Fibroblast of skin of left quadriceps (primary cell): ENCODE measurements around the gene THEMIS.

ENCODE experiments used
- DNase-seq, 2 experiments: peaks; one replicate each; pipeline ENCODE4 v3.0.0-alpha.2; 2013; ENCODE audit warnings: low read depth in 2 of 2

THEMIS gene

DNA sequence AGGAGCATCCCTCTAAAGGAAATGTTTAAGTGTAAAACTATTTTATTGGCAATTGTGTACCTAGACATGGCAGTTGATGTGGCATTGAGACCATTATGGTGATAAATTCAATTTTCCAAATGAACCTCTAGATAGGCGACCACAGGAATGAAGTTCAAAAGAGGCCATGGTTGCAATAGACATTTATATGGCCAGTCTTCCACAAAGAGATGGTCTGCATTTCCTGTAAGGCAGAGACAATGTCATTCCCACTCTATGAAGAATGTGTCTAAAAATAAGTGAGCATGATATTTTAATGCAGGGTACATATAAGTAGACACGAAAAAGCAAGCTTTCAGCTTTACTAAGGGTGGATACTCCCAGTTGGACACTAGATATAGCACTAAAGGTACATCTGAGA, 40.9 kb downstream of the THEMIS start:
- DNase-seq, result no peak

DNA sequence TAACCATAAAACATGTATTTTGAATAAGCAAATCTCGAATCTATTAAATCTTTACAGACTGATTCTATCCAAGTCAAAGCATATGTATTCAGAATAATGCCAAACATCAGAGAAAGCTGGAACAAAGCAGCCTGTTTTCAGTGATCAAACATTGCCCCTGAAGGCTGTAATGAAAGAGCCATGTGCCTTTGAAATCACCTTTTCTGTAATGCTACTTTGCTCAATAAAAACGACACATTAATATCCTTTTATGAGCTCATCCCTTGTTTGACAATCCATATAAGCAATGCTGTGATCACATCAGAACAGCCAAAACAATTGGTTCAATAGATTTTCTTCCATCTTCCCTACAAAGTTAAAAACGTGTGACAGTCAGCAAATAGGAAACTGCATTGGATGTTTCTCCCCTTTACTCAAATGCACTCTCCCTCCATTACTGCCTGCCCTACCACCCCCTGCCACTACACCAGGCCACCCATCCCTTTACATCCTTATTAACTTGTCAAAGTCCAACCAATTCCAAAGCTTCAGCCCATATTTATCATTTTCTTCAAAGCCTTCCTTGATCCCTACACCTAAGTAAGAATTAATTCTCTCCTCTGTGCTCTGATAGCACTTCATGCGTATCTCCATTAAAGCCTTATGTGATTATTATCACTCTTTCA, 42.0 kb downstream of the THEMIS start:
- DNase-seq, result no peak

DNA sequence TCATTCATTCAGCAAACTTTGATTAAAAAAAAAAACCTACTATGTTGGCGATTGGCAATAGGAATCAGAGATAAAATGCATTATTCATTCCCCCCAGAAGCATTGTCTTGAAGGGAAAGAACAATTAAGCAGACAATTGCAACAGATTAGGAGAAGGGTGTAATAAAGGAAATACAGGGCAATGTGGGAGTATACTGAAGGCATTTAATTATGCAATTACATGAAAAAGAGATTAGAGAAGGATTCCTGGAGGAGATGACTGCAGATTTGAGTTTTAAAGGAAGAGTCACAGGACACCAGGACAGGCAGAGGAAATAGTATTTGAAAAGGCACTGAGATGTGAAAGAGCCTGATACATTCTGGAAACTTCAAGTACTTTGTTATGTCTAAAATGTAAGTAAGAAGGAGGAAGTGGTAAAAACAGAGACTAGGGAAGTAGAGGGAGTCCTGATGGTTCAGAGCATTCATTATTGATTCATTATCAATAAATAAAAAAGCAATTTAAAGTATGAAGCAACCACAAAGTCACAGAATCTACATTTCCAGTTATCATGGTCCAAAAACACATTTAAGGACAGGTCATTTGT, 43.7 kb downstream of the THEMIS start:
- DNase-seq, result no peak

DNA sequence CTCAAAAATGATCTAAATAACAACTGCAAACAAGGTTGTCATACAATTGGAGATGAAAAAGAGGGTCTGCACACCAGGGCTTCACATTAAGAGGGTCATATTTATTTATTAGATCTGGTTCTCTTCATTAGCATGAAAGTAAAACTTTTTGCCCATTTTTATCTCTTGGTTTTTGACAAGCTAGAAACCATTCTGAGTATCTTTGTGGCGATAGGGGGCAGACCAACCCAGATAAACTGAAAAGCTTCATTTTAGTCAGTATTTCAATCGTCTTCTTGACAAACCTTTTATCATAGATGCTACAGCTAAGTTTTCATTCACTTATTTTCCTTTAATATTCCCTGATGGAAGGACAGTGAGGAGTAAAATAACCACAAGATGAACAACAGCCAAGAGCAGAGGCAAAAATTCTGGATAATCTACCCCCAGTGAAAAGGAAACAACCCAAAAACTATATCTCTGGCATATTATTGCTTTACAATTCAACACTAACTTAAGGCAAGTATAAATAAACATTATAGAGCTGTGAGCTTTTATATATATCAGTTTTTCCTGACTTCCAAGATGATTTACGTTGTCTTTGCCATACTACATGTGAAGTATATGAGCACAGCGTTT, 45.2 kb downstream of the THEMIS start:
- DNase-seq, result no peak

DNA sequence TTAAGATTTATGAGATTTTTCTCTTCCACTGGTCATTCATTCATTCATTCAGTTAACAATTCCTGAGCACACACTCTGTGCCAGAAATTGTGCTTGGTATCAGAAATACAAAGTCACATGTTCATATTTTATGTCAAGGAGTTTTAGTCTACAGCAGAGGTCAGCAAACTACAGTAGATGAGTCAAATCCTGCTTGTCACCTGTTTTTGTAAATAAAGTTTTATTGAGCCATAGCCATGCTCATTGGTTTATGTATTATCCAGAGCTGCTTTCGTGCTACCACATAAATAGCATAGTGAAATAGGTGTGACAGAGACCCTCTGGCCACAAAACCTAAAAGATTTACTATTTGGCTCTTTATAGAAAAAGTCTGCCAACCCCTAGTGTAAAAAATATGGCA, 46.8 kb downstream of the THEMIS start:
- DNase-seq, result no peak

DNA sequence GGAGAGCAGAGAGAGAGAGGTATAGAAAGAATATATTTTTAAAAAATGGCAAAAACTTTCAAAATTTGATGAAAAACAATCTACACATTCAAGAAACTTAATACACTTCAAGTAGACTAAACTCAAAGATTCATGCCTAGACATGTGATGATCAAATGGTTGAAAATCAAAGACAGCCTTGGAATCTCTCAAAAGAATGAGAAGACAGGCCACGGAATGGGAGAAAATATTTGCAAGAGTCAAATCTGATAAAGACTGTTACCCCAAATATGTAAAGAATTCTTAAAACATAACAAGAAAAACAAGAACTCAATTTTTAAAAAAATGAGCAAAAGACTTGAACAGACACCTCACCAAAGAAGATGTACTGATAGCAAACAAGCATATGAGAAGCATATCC, 49.7 kb downstream of the THEMIS start:
- peak; percentile 30 to 40 for DNase-seq

DNA sequence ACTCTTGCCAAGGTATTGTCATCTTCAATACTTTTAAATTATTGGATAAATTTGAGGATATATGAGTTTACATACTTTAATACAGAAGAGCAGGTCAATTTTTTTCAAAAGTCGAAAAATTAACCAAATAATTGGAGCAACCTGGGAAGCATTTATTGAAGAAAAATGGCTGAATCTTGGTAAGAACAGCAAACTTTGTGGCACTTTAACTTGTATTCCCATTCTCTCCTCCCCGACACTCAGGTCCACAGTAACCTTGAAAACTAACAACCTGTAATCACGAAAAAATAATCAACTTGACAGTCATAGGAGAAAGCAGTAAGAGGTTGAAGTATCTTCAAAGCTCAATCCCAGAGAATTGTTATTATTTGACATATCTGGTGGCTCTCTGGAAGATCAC, 55.6 kb downstream of the THEMIS start:
- DNase-seq, result no peak

DNA sequence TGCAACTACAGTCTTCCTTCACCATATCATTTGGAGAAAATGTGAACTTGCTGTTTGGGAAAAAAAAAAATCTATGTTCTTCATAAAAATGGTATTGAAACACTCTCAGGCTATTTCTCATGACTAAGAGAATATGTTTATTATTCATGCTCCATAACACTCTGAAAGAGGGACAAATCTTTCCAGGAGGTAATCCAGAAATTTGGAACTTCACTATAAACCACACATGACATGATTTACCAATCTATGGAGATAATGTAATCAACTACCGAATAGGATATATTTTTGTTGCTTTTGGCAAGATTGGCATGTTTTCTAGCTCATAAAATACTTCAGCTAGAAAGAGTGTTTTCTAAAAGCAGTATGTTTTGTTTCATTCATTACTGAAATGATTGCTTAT, 56.3 kb downstream of the THEMIS start:
- no peak for DNase-seq

DNA sequence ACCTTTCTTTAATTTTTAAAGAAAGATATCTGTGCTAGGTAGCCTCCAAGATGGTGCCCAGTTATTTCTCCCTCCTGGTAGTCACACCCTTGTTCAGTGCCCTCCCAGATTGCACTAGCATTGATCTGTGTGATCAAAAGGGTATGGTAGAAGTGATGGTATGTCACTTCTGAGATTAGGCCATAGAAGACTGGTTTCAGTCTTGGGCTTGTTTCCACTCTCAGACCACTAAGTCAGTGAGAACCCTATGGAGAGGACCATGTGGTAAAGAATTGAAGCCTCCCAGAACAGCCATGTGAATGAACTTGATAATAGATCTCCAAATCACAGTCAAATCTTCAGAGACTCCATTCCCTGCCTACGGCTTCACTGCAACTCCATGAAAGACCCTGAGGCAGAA, 57.3 kb downstream of the THEMIS start:
- no peak for DNase-seq

DNA sequence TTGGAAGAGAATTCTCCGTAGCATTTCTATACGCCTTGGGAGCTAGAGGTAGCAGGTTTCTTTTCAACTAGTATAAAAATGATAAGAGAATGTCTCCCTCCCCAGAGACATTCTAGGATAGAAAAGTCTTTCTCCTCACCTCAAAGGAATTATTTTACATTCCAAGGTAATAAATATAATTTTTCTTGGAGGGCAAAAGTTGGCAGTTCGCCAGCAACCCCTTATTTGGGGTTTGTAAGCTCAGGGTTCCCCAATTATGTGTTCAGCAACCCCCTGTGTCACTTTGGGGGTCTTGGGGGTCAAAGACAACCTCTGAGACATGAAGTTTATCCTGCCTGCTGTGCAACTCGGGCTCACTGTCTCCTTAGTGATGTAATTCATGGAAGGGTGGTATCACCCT, 58.3 kb downstream of the THEMIS start:
- DNase-seq, result no peak

DNA sequence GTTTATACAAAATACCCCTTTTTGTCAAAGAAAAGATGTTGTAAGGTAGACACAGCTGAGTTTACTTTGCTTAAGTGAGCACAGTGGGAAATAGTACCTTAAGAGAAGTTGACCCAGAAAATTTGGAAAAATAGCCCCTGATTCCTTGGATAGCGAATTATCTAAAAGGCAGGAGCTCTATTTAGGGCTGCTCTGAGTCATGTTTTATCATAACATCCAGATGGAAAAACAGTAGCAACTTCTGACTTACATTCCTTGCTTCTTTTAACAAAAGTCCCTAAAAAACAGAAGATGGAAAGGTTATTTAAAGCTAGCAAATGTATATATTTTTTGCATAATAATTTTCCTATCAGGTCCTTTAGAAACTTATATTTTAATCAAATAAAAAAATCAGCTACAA, 59.0 kb downstream of the THEMIS start:
- no peak for DNase-seq

DNA sequence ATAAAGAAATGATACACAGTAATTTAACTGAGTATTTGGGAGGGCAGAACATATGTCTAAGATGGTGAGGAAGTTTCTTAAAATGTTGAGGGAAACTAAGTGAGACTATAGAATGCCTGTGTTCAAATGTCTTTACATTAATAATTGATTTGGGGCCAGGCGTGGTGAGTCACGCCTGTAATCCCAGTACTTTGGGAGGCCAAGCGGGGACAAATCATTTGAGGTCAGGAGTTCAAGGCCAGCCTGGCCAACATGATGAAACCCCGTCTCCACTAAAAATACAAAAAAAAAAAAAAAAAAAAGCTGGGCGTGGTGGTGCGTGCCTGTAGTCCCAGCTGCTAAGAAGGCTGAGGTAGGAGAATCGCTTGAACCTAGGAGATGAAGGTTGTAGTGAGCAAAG, 66.7 kb downstream of the THEMIS start:
- no peak for DNase-seq

DNA sequence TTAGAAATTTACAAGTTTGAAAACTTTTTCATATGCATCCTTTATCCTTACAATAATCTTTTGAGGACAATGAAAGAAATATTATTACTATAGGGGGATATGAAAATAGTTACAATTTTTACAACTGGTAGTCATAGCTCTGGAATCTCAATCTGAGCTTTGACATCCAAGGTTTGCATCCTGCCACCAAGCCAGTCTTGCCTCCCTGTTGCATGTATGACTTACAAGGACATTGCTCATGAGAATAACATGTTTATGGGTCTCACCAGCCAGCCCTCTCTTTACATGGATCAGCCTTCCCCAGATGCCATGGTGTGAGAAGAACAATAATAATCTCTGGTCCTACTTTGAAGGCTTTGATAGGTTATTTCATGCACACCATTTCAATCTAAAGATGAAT, 67.5 kb downstream of the THEMIS start:
- DNase-seq, result no peak

DNA sequence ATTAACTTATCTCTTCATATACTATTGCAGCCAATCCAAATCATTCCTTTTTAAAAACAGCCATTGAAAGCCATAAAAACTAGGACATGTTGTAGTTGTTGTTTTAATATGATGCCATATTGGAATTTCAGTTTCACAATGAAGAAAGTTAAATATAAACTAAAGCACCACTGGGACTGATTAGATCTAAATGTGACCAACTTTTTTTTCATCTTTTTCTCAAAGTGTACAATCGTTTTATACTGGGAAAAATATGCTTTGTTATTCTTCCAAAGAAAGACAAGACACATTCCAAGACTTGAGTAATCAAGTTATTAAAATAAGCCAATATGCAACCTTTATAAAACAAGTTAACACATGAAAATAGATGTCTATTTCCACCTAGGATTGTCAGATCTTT, 68.5 kb downstream of the THEMIS start:
- no peak for DNase-seq

DNA sequence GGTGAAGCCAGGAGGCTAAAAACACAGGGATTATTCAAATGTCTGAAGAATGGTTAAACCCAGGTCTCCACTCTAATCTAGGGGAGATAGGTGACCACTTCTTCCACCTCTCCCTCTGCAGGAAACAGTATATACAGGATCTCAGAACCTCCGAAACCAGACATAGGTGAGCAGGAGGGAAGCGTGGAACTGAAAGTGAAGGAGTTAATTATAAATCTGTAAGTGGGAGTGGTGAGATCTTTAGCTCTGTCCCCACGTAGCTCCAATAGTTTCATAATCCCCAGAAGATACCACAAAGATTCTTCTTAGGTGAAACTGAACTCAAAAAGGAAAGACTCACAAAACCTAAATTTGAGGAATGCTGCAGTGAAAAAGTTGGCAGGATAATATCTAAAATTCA, 76.8 kb downstream of the THEMIS start:
- no peak for DNase-seq

DNA sequence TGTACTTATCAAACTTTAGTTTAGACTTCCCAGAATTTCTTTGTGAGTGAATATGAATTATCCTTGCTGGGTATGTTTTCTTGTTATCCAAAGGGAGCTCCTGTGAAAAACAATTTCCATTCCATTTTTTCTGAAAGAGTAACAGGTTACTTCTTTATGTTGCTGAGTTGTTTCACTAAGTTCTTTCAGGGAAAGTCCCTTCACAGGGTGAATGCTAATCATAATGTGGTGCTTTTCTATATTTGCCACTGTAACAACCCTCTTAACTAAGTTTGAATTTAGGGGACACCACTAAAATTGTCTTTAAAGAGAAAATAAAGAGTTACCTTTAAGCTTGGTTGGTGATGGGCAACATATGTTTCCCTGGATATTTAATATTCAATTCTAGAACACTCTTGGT, 79.4 kb downstream of the THEMIS start:
- DNase-seq, result no peak

DNA sequence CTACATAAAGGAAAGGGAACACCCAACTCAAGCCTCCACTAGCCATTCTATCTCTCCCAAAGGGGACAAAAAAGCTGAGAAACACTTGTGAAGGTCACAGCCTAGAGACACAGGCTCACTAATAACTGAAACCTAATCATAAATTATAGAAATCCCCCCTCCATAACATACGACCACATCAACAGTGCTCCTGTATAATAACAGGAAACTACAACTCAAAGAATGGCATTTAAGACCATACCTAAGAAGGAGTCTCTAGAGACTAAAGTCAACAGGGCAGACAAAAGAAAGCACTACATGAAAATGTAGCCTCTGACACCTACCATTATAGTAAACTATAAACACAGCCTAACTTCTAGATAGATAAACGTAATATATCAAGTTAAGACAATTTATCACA, 82.7 kb downstream of the THEMIS start:
- DNase-seq, result no peak

DNA sequence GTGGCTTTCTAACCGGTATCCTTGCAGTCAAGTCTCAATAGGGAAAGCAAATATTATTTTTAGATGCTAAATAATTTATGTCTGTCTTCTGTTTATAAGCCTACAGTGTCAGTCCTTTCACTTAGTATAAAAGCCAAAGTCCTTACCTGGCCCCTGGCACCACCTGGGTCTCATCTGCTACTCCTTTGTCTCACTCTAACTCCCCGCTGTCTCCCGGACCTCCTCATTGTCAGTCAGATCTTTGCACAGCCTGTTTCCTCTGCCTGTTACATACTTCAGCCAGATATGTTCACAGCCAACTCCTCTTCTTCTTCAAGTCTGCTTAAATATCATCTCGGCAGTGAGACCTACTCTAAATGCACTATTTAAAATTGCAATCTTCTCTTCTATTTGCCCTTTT, 84.2 kb downstream of the THEMIS start:
- DNase-seq, result no peak

DNA sequence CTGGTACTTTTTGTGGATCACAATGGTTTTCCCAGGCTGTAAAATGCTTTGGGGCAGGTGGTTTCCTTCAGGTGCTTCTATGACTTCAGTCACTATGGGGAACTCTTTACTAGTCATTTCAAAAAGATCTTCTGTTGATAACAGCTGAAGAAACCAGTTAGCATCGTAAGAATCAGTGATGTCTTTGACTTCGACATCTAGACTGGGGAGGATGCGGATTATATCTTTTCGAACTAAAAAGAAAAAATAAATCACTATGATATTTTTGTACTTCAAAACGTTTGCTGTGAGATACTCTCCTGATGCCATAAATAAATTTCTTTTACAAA, 87.2 kb downstream of the THEMIS start:
- no peak for DNase-seq

DNA sequence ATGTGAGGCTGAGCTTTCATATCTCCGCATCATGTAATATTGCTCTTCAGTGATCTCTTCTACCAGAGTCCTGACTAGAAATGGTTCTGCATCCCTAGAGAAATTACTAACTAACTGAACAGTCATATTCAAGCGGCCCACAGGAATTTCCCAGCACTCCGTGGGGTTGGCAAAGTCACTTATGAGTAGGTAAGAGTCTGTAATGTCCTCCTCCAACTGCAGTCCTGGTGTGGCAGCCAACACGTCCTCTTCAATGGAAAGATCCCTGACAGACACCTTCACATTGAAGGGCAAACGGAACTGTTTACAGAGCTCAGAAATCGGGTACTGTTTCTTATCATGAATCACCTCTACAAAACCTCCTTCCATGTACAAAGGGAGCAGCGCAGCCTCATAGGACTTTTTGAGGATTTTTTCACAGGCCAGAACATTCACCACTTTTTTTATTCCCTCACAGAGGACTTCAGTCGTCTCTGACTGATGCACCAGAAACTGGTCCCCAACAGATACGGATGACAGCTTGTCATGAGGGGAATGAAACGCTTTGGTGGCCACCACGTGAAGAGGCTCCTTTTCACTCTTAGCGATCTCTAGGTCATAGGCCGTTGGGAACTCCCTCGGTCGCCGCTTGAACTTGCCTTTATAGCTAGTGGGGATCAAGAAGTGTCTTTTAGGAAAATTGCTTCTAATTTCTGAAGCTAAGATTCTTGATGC, 87.7 kb downstream of the THEMIS start:
- DNase-seq, result no peak

DNA sequence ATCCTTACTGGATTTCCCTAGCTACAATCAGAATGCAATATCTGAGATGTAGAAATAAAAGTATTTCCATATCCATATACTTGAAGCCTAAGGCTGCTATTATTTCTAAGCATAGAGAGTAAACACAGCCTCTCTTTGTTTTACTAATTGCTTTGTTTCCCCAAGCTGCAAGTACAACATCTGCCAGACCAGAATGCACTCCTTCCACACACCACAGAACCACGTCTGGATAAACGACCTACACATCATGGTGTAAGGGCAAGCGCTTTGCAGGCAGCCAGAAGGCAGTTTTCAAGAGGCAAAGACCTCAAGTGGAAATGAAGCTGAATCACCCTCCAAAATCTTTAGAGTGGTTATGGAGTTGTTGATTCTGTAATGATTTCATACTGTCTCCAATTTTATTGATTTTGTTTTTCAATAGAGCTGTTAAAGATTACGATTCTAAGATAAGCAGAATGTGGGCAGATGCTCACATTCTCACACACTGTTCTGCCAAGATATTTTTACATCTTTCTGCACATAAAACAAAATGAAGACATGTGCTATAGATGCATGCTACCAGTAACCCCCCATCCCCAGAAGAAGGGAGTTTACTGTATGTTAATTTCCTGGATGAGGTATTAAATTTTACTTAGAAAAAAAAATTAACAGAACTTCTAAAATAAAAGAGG, 88.8 kb downstream of the THEMIS start:
- DNase-seq, result no peak

DNA sequence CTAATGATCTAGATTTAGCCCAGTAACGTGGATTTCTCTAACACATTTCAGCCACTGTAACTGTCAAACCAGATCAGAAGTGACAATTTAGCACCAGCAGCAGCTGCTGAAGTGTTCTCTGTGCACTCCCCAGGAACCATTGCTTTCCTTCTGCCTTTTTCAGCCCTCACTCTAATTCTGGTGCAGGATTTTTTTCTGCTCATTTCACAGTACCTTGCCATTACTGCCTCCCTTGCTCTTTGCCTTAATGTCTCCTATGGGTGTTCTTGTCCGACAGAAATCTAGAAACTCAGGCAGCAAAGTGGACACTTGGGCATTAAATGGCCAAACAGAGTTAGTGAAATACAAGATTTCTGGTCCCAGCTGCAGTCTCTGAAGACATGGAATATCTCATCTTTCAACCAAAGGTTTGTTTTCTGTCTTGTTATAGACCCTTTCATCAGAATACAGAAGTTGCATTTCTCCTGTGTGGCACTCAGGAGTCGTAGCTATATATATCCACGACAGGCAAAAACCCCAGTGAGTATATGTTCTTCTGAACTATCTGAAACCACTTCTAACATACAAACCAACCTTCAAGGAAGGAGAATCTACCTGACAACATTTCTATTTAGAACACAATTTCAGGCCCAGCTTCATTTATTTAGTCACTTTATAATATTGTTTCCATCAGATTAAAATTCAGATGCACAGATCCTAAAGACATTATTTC, 92.9 kb downstream of the THEMIS start:
- no peak for DNase-seq
